ENCODE data around the gene CHMP6.
A peak's percentile ranks its signal among the peaks of the same experiment; 100 is the strongest.

CHMP6 gene

GRCh38 chr17:80992077-80992947 is 671 bp downstream of the CHMP6 start:
- H3K36me3 ChIP-seq (ENCODE audit: control insufficient read depth, insufficient read depth, low read length) = peaks cover 14% of the 10 kb centered on the region

GRCh38 chr17:80992948-80993624 is 1.4 kb downstream of the CHMP6 start:
- Histone ChIP-seq H3K27me3 (ENCODE audit: control insufficient read depth, insufficient read depth, low read length) (peaks cover 5% of the 10 kb centered on the region), H3K9me3 (ENCODE audit: control insufficient read depth, insufficient read depth, low read length) (no peaks in the 10 kb centered on the region), H3K4me1 (ENCODE audit: control insufficient read depth, insufficient read depth, low read length) (peaks cover 2% of the 10 kb centered on the region), H3K9ac (ENCODE audit: low read depth, low read length) (no peak overlapping the region), H3K36me3 (ENCODE audit: control insufficient read depth, insufficient read depth, low read length) (peaks cover 19% of the 10 kb centered on the region), H3K4me3 (ENCODE audit: low read depth, low read length) (peak overlapping the region; percentile 56)

More at GRCh38 chr17:80992077-80992947, 671 bp downstream of the CHMP6 start:
- Histone ChIP-seq H3K4me1 (ENCODE audit: control insufficient read depth, insufficient read depth, low read length) (peaks cover 2% of the 10 kb centered on the region), H3K27me3 (ENCODE audit: control insufficient read depth, insufficient read depth, low read length) (peaks cover 5% of the 10 kb centered on the region), H3K9ac (ENCODE audit: low read depth, low read length) (no peak overlapping the region), H3K9me3 (ENCODE audit: control insufficient read depth, insufficient read depth, low read length) (no peaks in the 10 kb centered on the region), H3K4me3 (ENCODE audit: low read depth, low read length) (peak overlapping the region; percentile 56)

GRCh38 chr17:80995131-80995530 is 3.5 kb downstream of the CHMP6 start:
- Histone ChIP-seq H3K9ac (ENCODE audit: low read depth, low read length) (no peak overlapping the region), H3K9me3 (ENCODE audit: control insufficient read depth, insufficient read depth, low read length) (no peaks in the 10 kb centered on the region), H3K4me1 (ENCODE audit: control insufficient read depth, insufficient read depth, low read length) (peaks cover 2% of the 10 kb centered on the region), H3K36me3 (ENCODE audit: control insufficient read depth, insufficient read depth, low read length) (peaks cover 33% of the 10 kb centered on the region), H3K4me3 (ENCODE audit: low read depth, low read length) (no peak overlapping the region), H3K27me3 (ENCODE audit: control insufficient read depth, insufficient read depth, low read length) (no peaks in the 10 kb centered on the region)

GRCh38 chr17:80996422-80997305 is 5.0 kb downstream of the CHMP6 start:
- Histone ChIP-seq H3K9me3 (ENCODE audit: control insufficient read depth, insufficient read depth, low read length) (no peaks in the 10 kb centered on the region), H3K27me3 (ENCODE audit: control insufficient read depth, insufficient read depth, low read length) (no peaks in the 10 kb centered on the region), H3K4me3 (ENCODE audit: low read depth, low read length) (no peak overlapping the region), H3K9ac (ENCODE audit: low read depth, low read length) (no peak overlapping the region), H3K36me3 (ENCODE audit: control insufficient read depth, insufficient read depth, low read length) (peaks cover 35% of the 10 kb centered on the region), H3K4me1 (ENCODE audit: control insufficient read depth, insufficient read depth, low read length) (no peaks in the 10 kb centered on the region)

GRCh38 chr17:80997424-80998117 is 5.9 kb downstream of the CHMP6 start:
- peaks cover 3% of the 10 kb centered on the region for H3K27me3 ChIP-seq (ENCODE audit: control insufficient read depth, insufficient read depth, low read length)
- peaks cover 35% of the 10 kb centered on the region for H3K36me3 ChIP-seq (ENCODE audit: control insufficient read depth, insufficient read depth, low read length)
- H3K9me3 ChIP-seq (ENCODE audit: control insufficient read depth, insufficient read depth, low read length) = no peaks in the 10 kb centered on the region
- no peak overlapping the region for H3K9ac ChIP-seq (ENCODE audit: low read depth, low read length)
- no peaks in the 10 kb centered on the region for H3K4me1 ChIP-seq (ENCODE audit: control insufficient read depth, insufficient read depth, low read length)
- H3K4me3 ChIP-seq (ENCODE audit: low read depth, low read length) = no peak overlapping the region

GRCh38 chr17:80998118-80998747 is 6.6 kb downstream of the CHMP6 start:
- H3K4me3 ChIP-seq (ENCODE audit: low read depth, low read length) = no peak overlapping the region
- H3K27me3 ChIP-seq (ENCODE audit: control insufficient read depth, insufficient read depth, low read length) = peaks cover 7% of the 10 kb centered on the region
- H3K36me3 ChIP-seq (ENCODE audit: control insufficient read depth, insufficient read depth, low read length) = peaks cover 35% of the 10 kb centered on the region
- H3K4me1 ChIP-seq (ENCODE audit: control insufficient read depth, insufficient read depth, low read length) = no peaks in the 10 kb centered on the region
- H3K9me3 ChIP-seq (ENCODE audit: control insufficient read depth, insufficient read depth, low read length) = no peaks in the 10 kb centered on the region
- no peak overlapping the region for H3K9ac ChIP-seq (ENCODE audit: low read depth, low read length)

- Histone ChIP-seq H3K9me3 (ENCODE audit: control insufficient read depth, insufficient read depth, low read length) (no peaks in the 10 kb centered on the region), H3K4me3 (ENCODE audit: low read depth, low read length) (no peak overlapping the region), H3K4me1 (ENCODE audit: control insufficient read depth, insufficient read depth, low read length) (no peaks in the 10 kb centered on the region), H3K27me3 (ENCODE audit: control insufficient read depth, insufficient read depth, low read length) (peaks cover 7% of the 10 kb centered on the region), H3K9ac (ENCODE audit: low read depth, low read length) (no peak overlapping the region), H3K36me3 (ENCODE audit: control insufficient read depth, insufficient read depth, low read length) (peaks cover 35% of the 10 kb centered on the region)
Observed at GRCh38 chr17:80998748-80999535, 7.3 kb downstream of the CHMP6 start.

- Histone ChIP-seq H3K9me3 (ENCODE audit: control insufficient read depth, insufficient read depth, low read length) (no peaks in the 10 kb centered on the region), H3K4me1 (ENCODE audit: control insufficient read depth, insufficient read depth, low read length) (no peaks in the 10 kb centered on the region), H3K9ac (ENCODE audit: low read depth, low read length) (no peak overlapping the region), H3K27me3 (ENCODE audit: control insufficient read depth, insufficient read depth, low read length) (peaks cover 11% of the 10 kb centered on the region), H3K36me3 (ENCODE audit: control insufficient read depth, insufficient read depth, low read length) (peaks cover 35% of the 10 kb centered on the region), H3K4me3 (ENCODE audit: low read depth, low read length) (no peak overlapping the region)
Observed at GRCh38 chr17:80999536-81000333, 8.1 kb downstream of the CHMP6 start.

- peaks cover 30% of the 10 kb centered on the region for H3K36me3 ChIP-seq (ENCODE audit: control insufficient read depth, insufficient read depth, low read length)
- no peaks in the 10 kb centered on the region for H3K9me3 ChIP-seq (ENCODE audit: control insufficient read depth, insufficient read depth, low read length)
- H3K4me3 ChIP-seq (ENCODE audit: low read depth, low read length) = no peak overlapping the region
- peaks cover 15% of the 10 kb centered on the region for H3K27me3 ChIP-seq (ENCODE audit: control insufficient read depth, insufficient read depth, low read length)
- no peaks in the 10 kb centered on the region for H3K4me1 ChIP-seq (ENCODE audit: control insufficient read depth, insufficient read depth, low read length)
- no peak overlapping the region for H3K9ac ChIP-seq (ENCODE audit: low read depth, low read length)
Observed at GRCh38 chr17:81000334-81000630, 8.6 kb downstream of the CHMP6 start.
